ENCODE measurements around the gene MRM2.

GRCh38 chr7:2231992-2232765, 9.8 kb downstream of the MRM2 start:
- TF ChIP-seq CTCF (conservative IDR thresholded peaks at IDR 0.05 in 1 of 2, IDR thresholded peaks at IDR 0.05 in 1 of 2; ENCODE audit: low read depth in 1 of 2, low read length in 2 of 2) (no peak), EZH2 (IDR thresholded peaks at IDR 0.05; ENCODE audit: low read length, missing control alignments) (no peak)
